HFFc6 (cell line): ENCODE results near the gene TFPT. TPM values are rescaled to one million over a fixed set of nuclear protein-coding genes. Genes with fewer than 3 reads are reported as not detected.

Experiments used
- DNase-seq: peaks from one replicate; pipeline ENCODE4 v3.0.0-alpha.2; 2018
- H3K27ac Mint-ChIP-seq: 2 replicates; pipeline ENCODE4 v1.8.0; 2020; ENCODE audit warnings: mild to moderate bottlenecking, mixed read lengths
- H3K27me3 Mint-ChIP-seq: 2 replicates; pipeline ENCODE4 v1.8.0; 2021; ENCODE audit warnings: mild to moderate bottlenecking, moderate library complexity, mixed read lengths; ENCODE audit not compliant: insufficient read depth
- H3K36me3 Mint-ChIP-seq: 2 replicates; pipeline ENCODE4 v1.8.0; 2021; ENCODE audit warnings: low read depth, mixed read lengths
- H3K4me1 Mint-ChIP-seq: 2 replicates; pipeline ENCODE4 v1.8.0; 2020; ENCODE audit warnings: low read depth, mixed read lengths
- H3K4me3 Mint-ChIP-seq: 2 replicates; pipeline ENCODE4 v1.8.0; 2020; ENCODE audit warnings: mild to moderate bottlenecking, moderate library complexity, mixed read lengths
- H3K9me3 Mint-ChIP-seq: 2 replicates; pipeline ENCODE4 v1.8.0; 2020; ENCODE audit warnings: mild to moderate bottlenecking, mixed read lengths
- total RNA-seq, 6 experiments: library from RNA; stranded (reverse); fragmentation: NEBNext Ultra II Directional; extraction: Animal tissue kit (Norgen Biotek cat#: 25700); gene quantifications; 2 replicates in 1 of 6; 3 replicates in 5 of 6; pipeline ENCODE4 v1.2.3, GENCODE V29; 2021
- TF ChIP-seq, protein P1 (sequence below): fragments of 200-600 bp; sonication (generic); IDR thresholded peaks from 2 replicates; pipeline ENCODE4 v1.5.0; 2021; ENCODE audit warnings: antibody characterized with exemption, mild to moderate bottlenecking

TFPT gene
- total RNA-seq, 6 experiments from 2014 or later = 9.3 to 15.4 (median 14.5) TPM

DNA sequence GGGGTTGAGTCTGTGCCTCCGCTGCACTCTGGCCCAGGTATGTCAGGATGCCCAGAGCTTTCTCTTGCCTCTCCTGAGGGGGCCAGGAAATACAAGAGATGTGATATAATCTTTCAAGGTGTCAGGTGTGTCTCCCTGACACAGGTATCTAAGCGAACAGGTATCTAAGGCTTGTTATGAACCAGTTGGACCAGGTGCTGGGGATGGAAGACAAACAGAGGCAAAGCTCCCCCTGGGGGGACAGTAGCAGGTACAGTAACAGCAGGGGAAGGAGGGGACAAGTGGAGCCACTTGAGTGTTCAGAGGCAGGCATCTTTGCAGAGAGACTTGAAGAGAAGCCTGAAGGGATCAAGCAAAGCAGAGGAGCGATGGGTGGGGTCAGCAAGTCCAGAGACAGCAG, 41.5 kb upstream of the TFPT start:
- H3K4me1 Mint-ChIP-seq = peaks cover 52% of the 10 kb centered on the region
- DNase-seq = no peak
- TF ChIP-seq, protein P1, sequence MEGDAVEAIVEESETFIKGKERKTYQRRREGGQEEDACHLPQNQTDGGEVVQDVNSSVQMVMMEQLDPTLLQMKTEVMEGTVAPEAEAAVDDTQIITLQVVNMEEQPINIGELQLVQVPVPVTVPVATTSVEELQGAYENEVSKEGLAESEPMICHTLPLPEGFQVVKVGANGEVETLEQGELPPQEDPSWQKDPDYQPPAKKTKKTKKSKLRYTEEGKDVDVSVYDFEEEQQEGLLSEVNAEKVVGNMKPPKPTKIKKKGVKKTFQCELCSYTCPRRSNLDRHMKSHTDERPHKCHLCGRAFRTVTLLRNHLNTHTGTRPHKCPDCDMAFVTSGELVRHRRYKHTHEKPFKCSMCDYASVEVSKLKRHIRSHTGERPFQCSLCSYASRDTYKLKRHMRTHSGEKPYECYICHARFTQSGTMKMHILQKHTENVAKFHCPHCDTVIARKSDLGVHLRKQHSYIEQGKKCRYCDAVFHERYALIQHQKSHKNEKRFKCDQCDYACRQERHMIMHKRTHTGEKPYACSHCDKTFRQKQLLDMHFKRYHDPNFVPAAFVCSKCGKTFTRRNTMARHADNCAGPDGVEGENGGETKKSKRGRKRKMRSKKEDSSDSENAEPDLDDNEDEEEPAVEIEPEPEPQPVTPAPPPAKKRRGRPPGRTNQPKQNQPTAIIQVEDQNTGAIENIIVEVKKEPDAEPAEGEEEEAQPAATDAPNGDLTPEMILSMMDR = no peak
- H3K9me3 Mint-ChIP-seq = no peaks in the 10 kb centered on the region
- H3K27me3 Mint-ChIP-seq = peaks cover 10% of the 10 kb centered on the region
- H3K27ac Mint-ChIP-seq = peak overlapping the region; percentile 64
- peaks cover 31% of the 10 kb centered on the region for H3K36me3 Mint-ChIP-seq
- peak overlapping the region; percentile 39 for H3K4me3 Mint-ChIP-seq

DNA sequence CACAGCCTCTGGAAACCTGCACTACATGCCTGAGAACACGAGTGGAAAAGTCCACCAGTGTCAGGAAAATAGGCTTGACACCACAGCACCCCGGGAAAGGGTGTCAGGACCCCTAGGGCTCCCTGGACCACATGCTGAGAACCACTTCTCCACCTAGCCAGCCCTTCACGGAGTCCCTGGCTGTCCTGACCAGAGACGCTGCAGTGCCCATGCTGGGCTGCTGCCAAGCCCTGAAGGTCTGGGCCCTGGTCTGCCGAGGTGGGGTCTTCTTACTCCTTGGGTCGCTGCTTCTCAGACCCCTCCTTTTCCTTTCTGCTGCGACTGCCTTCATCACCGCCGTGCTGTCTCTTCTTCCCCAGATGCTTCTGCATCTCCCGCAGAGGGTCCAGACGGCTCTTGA, 41.0 kb upstream of the TFPT start:
- TF ChIP-seq, protein P1 = no peak
- H3K36me3 Mint-ChIP-seq = peaks cover 31% of the 10 kb centered on the region
- H3K9me3 Mint-ChIP-seq = no peaks in the 10 kb centered on the region
- H3K4me1 Mint-ChIP-seq = peaks cover 52% of the 10 kb centered on the region
- DNase-seq = no peak
- H3K27me3 Mint-ChIP-seq = peaks cover 10% of the 10 kb centered on the region
- H3K27ac Mint-ChIP-seq = no peak overlapping the region
- H3K4me3 Mint-ChIP-seq = no peak overlapping the region

DNA sequence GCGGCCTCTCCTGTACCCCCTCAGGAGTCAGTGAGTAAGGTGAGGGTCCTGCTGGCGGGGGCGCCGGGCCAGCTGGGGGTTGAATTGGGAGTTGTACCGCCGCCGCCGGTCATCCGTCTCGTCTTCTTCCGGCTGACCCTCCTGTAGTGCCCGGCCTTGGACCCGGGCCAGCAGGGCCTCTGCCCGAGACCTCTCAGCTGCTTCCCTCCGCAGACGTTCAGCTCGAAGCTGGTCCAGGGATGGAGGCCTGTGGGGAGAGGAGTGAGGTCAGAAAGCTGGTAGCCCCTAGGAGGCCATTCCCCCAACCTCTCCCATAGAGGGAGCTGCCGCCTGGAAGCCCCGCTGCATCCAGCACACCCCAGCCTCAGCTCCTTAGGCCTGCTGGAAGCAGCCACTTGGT, 40.2 kb upstream of the TFPT start:
- Mint-ChIP-seq H3K9me3 (no peaks in the 10 kb centered on the region), H3K4me3 (no peak overlapping the region), H3K27me3 (peaks cover 10% of the 10 kb centered on the region), H3K36me3 (peaks cover 31% of the 10 kb centered on the region), H3K4me1 (peaks cover 46% of the 10 kb centered on the region), H3K27ac (no peak overlapping the region; the same call in 1 of the 2 replicates)
- DNase-seq = no peak
- TF ChIP-seq, protein P1 = 0 out of 2 replicates have a peak, but pooled peaks have one; percentile 9

DNA sequence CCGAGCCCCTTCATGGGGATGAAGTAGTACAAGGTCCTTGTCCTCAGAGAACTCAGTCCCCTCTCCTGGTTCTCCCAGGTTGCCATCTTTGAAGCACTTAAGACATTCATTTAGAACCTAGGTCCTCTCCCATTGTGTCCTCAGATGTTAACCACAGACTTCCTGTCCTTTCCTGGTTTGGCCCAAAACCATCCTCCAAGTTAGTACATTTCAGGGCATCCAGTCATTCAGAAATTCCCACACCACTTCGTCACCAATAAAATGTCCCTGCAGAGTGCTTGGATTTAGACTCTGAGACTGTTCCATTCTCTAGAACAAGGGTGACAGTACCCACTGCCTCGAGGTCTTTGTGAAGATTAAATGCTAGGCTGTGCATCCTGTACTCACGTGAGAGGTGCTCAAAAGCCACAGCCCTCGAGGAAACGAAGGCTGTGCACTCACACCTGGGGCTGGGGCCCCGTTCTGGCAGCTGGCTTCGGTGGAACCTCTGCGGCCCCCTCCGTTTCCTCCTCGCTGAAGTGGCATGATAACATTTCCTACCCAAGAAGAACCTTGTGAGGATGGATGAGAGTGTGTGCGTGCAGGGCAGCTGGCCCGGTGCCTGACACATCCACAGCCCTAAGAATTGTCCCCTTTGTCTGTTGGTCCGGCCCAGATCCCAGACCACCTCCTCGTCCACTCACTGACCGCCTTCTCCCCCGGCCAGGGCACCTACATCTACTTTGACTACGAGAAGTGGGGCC, 39.3 kb upstream of the TFPT start:
- Mint-ChIP-seq H3K27ac (peak overlapping the region; percentile 90), H3K36me3 (peaks cover 36% of the 10 kb centered on the region), H3K9me3 (no peaks in the 10 kb centered on the region), H3K4me3 (no peak overlapping the region), H3K27me3 (peaks cover 11% of the 10 kb centered on the region), H3K4me1 (peaks cover 38% of the 10 kb centered on the region)
- DNase-seq = peak; percentile 56
- TF ChIP-seq, protein P1 = no peak

DNA sequence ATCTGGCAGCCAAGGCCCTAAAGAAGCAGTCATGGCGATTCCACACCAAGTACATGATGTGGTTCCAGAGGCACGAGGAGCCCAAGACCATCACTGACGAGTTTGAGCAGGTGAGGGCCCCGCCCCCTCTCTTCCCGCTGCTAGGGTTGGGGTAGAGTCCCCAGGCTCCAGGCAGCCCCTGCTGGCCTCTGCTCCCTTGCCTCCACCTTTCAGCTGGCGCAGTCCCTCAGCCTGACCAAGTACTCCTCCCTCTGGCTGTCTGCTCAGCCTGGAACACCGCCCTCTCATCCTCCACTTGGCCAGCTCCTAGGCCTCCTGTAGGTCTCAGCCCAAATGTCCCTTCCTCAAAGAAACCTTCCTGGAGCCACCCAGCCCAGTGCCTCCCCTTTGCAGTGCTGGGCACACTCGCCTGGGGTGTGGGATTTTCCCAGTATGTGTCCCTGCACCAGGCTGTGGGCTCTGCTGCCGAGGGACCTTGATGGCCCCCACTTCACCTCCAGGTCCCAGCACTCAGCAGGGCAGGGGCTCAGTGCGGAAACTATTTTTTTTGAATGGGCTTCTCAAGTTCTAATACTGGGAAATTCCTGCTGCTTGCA, 38.4 kb upstream of the TFPT start:
- Mint-ChIP-seq H3K27me3 (peaks cover 9% of the 10 kb centered on the region), H3K36me3 (peaks cover 38% of the 10 kb centered on the region), H3K4me3 (no peak overlapping the region), H3K27ac (peak overlapping the region; percentile 90), H3K4me1 (peaks cover 34% of the 10 kb centered on the region), H3K9me3 (no peaks in the 10 kb centered on the region)
- TF ChIP-seq, protein P1 = no peak
- no peak for DNase-seq
